Suprapubic skin (tissue), 4 donors: Measurements from ENCODE around the gene PLAGL2. TPM values are rescaled to one million over a fixed set of nuclear protein-coding genes. Genes with fewer than 3 reads are reported as not detected.
"Not testable (repeated sequence)": the region's sequence is repeated elsewhere in the genome, so short reads cannot be mapped to it uniquely, and the experiment has no call there.

Experiments
- DNase-seq, 2 donors: peaks; one replicate each; pipeline ENCODE4 v3.0.0-alpha.2; 2019; ENCODE audit warnings: low spot score in 2 of 2
- H3K27ac ChIP-seq: fragments of 200-600 bp; sonication (generic); one replicate; pipeline ENCODE4 v1.5.1; 2019
- H3K27me3 ChIP-seq: fragments of 200-600 bp; sonication (generic); one replicate; pipeline ENCODE4 v1.5.1; 2019
- H3K36me3 ChIP-seq: fragments of 200-600 bp; sonication (generic); one replicate; pipeline ENCODE4 v1.5.1; 2019
- H3K4me1 ChIP-seq: fragments of 200-600 bp; sonication (generic); one replicate; pipeline ENCODE4 v1.5.1; 2019
- H3K4me3 ChIP-seq: fragments of 200-600 bp; sonication (generic); one replicate; pipeline ENCODE4 v1.5.1; 2019; ENCODE audit warnings: mild to moderate bottlenecking
- H3K9me3 ChIP-seq: fragments of 200-600 bp; sonication (generic); one replicate; pipeline ENCODE4 v1.5.1; 2019
- CTCF ChIP-seq, 2 donors: fragments of 200-600 bp in 1 of 2; fragments of 450-650 bp in 1 of 2; sonication (generic) in 1 of 2; IDR thresholded peaks; one replicate each; pipeline ENCODE4 v1.5.1; 2016 to 2019; ENCODE audit warnings: antibody characterized with exemption in 2 of 2, mild to moderate bottlenecking in 1 of 2, moderate library complexity in 1 of 2
- EP300 ChIP-seq: sonication (generic); formaldehyde crosslinking; IDR thresholded peaks from one replicate; pipeline ENCODE4 v1.6.1; 2017; ENCODE audit warnings: antibody characterized with exemption
- POLR2A ChIP-seq, 2 donors: fragments of 450-650 bp; IDR thresholded peaks; one replicate each; pipeline ENCODE4 v1.6.1; 2017; ENCODE audit warnings: antibody characterized with exemption in 2 of 2, mild to moderate bottlenecking in 2 of 2, moderate library complexity in 2 of 2
- POLR2AphosphoS5 ChIP-seq, 3 donors: sonication (generic); formaldehyde crosslinking; IDR thresholded peaks; one replicate each; pipeline ENCODE4 v1.6.1; 2017; ENCODE audit warnings: antibody characterized with exemption in 3 of 3
- WGBS: methylation state at CpG from one replicate; pipeline ENCODE4 v1.1.5; 2018; 5-methylcytosine and 5-hydroxymethylcytosine counted together
- total RNA-seq, 4 donors: library from RNA; depleted of rRNA; stranded (reverse); fragments of >200 nt; gene quantifications; one replicate each; pipeline ENCODE4 v1.1.0, GENCODE V29; 2016

Gene PLAGL2
- total RNA-seq, 4 donors from 2014 or later = 13.0 to 28.8 (median 20.4) TPM

- Histone ChIP-seq H3K27me3 (no peaks in the 10 kb centered on the region), H3K4me3 (peak overlapping the region; percentile 95), H3K36me3 (peaks cover 27% of the 10 kb centered on the region), H3K27ac (peak overlapping the region; percentile 95), H3K9me3 (no peaks in the 10 kb centered on the region), H3K4me1 (peaks cover 64% of the 10 kb centered on the region)
- 54% methylated on average over 11 of the region's 11 CpGs for WGBS
- TF ChIP-seq CTCF (IDR thresholded peaks at IDR 0.05) (no peak), EP300 (no peak), POLR2AphosphoS5 (IDR thresholded peaks at IDR 0.05) (no peak), POLR2A (IDR thresholded peaks at IDR 0.05) (no peak)
- no peak for DNase-seq
These were observed 4.0 kb downstream of the PLAGL2 start for GRCh38 chr20:32203356-32204204.

GRCh38 chr20:32201977-32202363, 5.6 kb downstream of the PLAGL2 start:
- Histone ChIP-seq H3K27ac (peak overlapping the region; percentile 95), H3K36me3 (peaks cover 44% of the 10 kb centered on the region), H3K9me3 (no peaks in the 10 kb centered on the region), H3K4me3 (no peak overlapping the region), H3K4me1 (peaks cover 55% of the 10 kb centered on the region), H3K27me3 (no peaks in the 10 kb centered on the region)
- DNase-seq = no peak
- no peak for TF ChIP-seq POLR2AphosphoS5 (IDR thresholded peaks at IDR 0.05)
- no peak for TF ChIP-seq POLR2A (IDR thresholded peaks at IDR 0.05)
- no peak for TF ChIP-seq EP300
- TF ChIP-seq CTCF (IDR thresholded peaks at IDR 0.05) = no peak
- 63% methylated on average over 8 of the region's 8 CpGs for WGBS

GRCh38 chr20:32201296-32201976, 6.1 kb downstream of the PLAGL2 start:
- Histone ChIP-seq H3K27ac (peak overlapping the region; percentile 95), H3K9me3 (no peaks in the 10 kb centered on the region), H3K4me1 (peaks cover 50% of the 10 kb centered on the region), H3K4me3 (no peak overlapping the region), H3K27me3 (no peaks in the 10 kb centered on the region), H3K36me3 (peaks cover 49% of the 10 kb centered on the region)
- WGBS = 87% methylated on average over 4 of the region's 4 CpGs
- DNase-seq = no peak
- no peak for TF ChIP-seq CTCF (IDR thresholded peaks at IDR 0.05)
- no peak for TF ChIP-seq POLR2A (IDR thresholded peaks at IDR 0.05)
- no peak for TF ChIP-seq EP300
- no peak for TF ChIP-seq POLR2AphosphoS5 (IDR thresholded peaks at IDR 0.05)

GRCh38 chr20:32199006-32199405, 8.5 kb downstream of the PLAGL2 start:
- no peak for DNase-seq
- Histone ChIP-seq H3K27me3 (no peaks in the 10 kb centered on the region), H3K4me1 (peaks cover 30% of the 10 kb centered on the region), H3K36me3 (peaks cover 64% of the 10 kb centered on the region), H3K9me3 (no peaks in the 10 kb centered on the region), H3K27ac (no peak overlapping the region), H3K4me3 (no peak overlapping the region)
- WGBS = 89% methylated on average over 4 of the region's 4 CpGs
- no peak for TF ChIP-seq POLR2A (IDR thresholded peaks at IDR 0.05)
- TF ChIP-seq POLR2AphosphoS5 (IDR thresholded peaks at IDR 0.05) = no peak
- no peak for TF ChIP-seq CTCF (IDR thresholded peaks at IDR 0.05)
- no peak for TF ChIP-seq EP300

- H3K4me3 ChIP-seq, H3K27ac ChIP-seq: not testable (repeated sequence)
These were observed 10.4 kb downstream of the PLAGL2 start for GRCh38 chr20:32197136-32197535.

GRCh38 chr20:32196613-32197012, 10.9 kb downstream of the PLAGL2 start:
- not testable (repeated sequence) for H3K4me1 ChIP-seq, H3K4me3 ChIP-seq, H3K27ac ChIP-seq, H3K27me3 ChIP-seq, H3K9me3 ChIP-seq, DNase-seq
- peaks cover 62% of the 10 kb centered on the region for H3K36me3 ChIP-seq
- 93% methylated on average over 11 of the region's 11 CpGs for WGBS

More at GRCh38 chr20:32197136-32197535, 10.4 kb downstream of the PLAGL2 start:
- WGBS = 93% methylated on average over 20 of the region's 20 CpGs
- peaks cover 64% of the 10 kb centered on the region for H3K36me3 ChIP-seq
- DNase-seq, H3K27me3 ChIP-seq, H3K9me3 ChIP-seq: not testable (repeated sequence)
- H3K4me1 ChIP-seq = peaks cover 15% of the 10 kb centered on the region
